OCI-LY3 (cell line): ENCODE measurements around the gene SDK1.

Source experiments
- H2AFZ ChIP-seq: fragments of 200-600, 300-600 bp; shearing (Covaris generic); 2 replicates; pipeline ENCODE4 v1.6.0; 2014; ENCODE audit warnings: antibody characterized with exemption, low read depth, low read length
- H3K27ac ChIP-seq: fragments of 200-600, 300-600 bp; sonication (generic); 2 replicates; pipeline ENCODE4 v1.5.1; 2014; ENCODE audit warnings: mild to moderate bottlenecking, low read length, moderate library complexity, mixed read lengths
- H3K27me3 ChIP-seq: fragments of 200-600, 300-600 bp; sonication (generic); 2 replicates; pipeline ENCODE4 v1.6.1; 2014; ENCODE audit warnings: low read depth, low read length, mixed read lengths
- H3K36me3 ChIP-seq: fragments of 200-600, 300-600 bp; sonication (generic); replicated peaks from 2 replicates; pipeline ENCODE3; 2014; ENCODE audit warnings: low read depth, low read length, mixed read lengths
- H3K4me1 ChIP-seq: fragments of 300-600, 200-600 bp; sonication (generic); 2 replicates; pipeline ENCODE4 v1.6.1; 2014; ENCODE audit warnings: low read length, mixed read lengths
- H3K4me2 ChIP-seq: fragments of 200-600, 300-600 bp; sonication (generic); 2 replicates; pipeline ENCODE4 v1.6.1; 2014; ENCODE audit warnings: low read length, mixed read lengths
- H3K4me3 ChIP-seq: fragments of 300-600, 200-600 bp; sonication (generic); 2 replicates; pipeline ENCODE4 v1.5.1; 2014; ENCODE audit warnings: antibody characterized with exemption, mild to moderate bottlenecking, low read length, moderate library complexity
- H3K79me2 ChIP-seq: fragments of 300-600, 200-600 bp; shearing (Covaris generic); 2 replicates; pipeline ENCODE4 v1.6.1; 2014; ENCODE audit warnings: mild to moderate bottlenecking, low read length, mixed read lengths
- H3K9ac ChIP-seq: fragments of 300-600, 200-600 bp; shearing (Covaris generic); 2 replicates; pipeline ENCODE4 v1.6.0; 2014; ENCODE audit warnings: mild to moderate bottlenecking, low read length, moderate library complexity
- H3K9me3 ChIP-seq: fragments of 200-600, 300-600 bp; shearing (Covaris generic); 2 replicates; pipeline ENCODE4 v1.6.1; 2014; ENCODE audit warnings: low read length, mixed read lengths; ENCODE audit not compliant: insufficient read depth
- H4K20me1 ChIP-seq: fragments of 200-600, 300-600 bp; sonication (generic); 2 replicates; pipeline ENCODE4 v1.6.1; 2016; ENCODE audit warnings: low read length, mixed read lengths; ENCODE audit not compliant: insufficient read depth
- EZH2phosphoT487 ChIP-seq: fragments of 200-600 bp; shearing (Covaris generic); IDR thresholded peaks from 2 replicates; pipeline ENCODE4 v1.6.1; 2018; ENCODE audit warnings: antibody characterized with exemption, mixed run types, low read depth
- TF ChIP-seq, protein P1 (sequence below): fragments of 200-600, 300-600 bp; sonication (generic); IDR thresholded peaks from 2 replicates; pipeline ENCODE4 v1.5.1; 2014; ENCODE audit warnings: antibody characterized with exemption, low read length, low read depth

SDK1 gene

DNA sequence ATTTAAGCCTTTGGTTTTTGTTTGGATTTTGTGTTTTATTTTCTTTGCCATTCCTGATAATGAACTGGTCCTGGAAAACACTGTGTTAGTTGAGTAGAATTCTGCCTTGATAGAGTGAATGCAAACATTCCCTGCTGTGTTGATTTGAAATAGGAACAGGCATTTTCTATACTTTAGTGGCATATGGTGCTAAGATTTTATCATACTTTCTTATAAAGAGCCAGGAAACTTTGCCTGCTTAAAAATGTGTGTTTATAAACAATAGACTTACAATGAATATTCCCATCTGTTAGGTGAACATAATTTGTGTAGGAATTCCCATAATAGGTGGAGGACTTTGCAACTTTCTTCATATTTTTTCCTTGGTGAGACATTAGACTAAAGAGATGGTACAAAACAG is 333.3 kb downstream of the SDK1 start:
- H3K79me2 ChIP-seq, result no peaks in the 10 kb centered on the region
- no peaks in the 10 kb centered on the region for H3K4me1 ChIP-seq
- H2AFZ ChIP-seq, result no peak overlapping the region
- no peaks in the 10 kb centered on the region for H3K27me3 ChIP-seq
- H4K20me1 ChIP-seq, result no peaks in the 10 kb centered on the region
- H3K27ac ChIP-seq, result no peak overlapping the region
- H3K4me3 ChIP-seq, result no peak overlapping the region
- H3K9me3 ChIP-seq, result no peaks in the 10 kb centered on the region
- TF ChIP-seq EZH2phosphoT487, result no peak
- TF ChIP-seq, protein P1, sequence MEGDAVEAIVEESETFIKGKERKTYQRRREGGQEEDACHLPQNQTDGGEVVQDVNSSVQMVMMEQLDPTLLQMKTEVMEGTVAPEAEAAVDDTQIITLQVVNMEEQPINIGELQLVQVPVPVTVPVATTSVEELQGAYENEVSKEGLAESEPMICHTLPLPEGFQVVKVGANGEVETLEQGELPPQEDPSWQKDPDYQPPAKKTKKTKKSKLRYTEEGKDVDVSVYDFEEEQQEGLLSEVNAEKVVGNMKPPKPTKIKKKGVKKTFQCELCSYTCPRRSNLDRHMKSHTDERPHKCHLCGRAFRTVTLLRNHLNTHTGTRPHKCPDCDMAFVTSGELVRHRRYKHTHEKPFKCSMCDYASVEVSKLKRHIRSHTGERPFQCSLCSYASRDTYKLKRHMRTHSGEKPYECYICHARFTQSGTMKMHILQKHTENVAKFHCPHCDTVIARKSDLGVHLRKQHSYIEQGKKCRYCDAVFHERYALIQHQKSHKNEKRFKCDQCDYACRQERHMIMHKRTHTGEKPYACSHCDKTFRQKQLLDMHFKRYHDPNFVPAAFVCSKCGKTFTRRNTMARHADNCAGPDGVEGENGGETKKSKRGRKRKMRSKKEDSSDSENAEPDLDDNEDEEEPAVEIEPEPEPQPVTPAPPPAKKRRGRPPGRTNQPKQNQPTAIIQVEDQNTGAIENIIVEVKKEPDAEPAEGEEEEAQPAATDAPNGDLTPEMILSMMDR, result no peak
- H3K9ac ChIP-seq, result no peak overlapping the region
- H3K4me2 ChIP-seq, result no peak overlapping the region
- no peaks in the 10 kb centered on the region for H3K36me3 ChIP-seq

DNA sequence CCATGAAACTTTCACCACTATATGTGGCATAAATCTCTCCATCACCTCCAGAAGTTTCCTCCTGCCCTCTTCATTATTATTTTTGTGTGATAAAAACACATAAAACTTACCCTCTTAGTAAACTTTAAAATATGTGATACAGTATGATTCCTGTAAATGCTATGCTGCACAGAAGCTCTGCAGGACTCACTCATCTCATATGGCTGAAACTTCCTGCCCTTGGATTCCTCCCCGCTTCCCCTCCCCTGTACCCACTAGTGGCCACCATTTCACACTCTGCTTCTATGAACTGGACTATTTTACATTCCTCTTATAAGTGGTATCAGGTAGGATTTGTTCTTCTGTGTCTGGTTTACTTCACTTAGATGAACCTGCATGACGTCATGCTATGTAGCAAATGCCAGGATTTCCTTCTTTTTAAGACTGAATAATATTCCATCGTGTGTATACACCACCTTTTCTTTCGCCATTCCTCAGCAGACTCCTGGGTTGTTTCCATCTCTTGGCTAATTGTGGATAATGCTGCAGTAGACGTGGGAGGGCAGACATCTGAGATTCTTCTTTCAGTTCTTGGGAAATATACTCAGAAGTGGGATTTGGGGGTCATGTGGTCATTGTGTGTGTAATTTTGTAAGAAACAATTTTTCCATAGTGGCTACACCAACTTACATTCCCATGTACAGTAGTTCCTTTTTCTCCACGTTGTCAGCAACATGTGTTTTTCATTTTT is 335.2 kb downstream of the SDK1 start:
- TF ChIP-seq, protein P1, result no peak
- TF ChIP-seq EZH2phosphoT487, result no peak
- H3K79me2 ChIP-seq, result no peaks in the 10 kb centered on the region

DNA sequence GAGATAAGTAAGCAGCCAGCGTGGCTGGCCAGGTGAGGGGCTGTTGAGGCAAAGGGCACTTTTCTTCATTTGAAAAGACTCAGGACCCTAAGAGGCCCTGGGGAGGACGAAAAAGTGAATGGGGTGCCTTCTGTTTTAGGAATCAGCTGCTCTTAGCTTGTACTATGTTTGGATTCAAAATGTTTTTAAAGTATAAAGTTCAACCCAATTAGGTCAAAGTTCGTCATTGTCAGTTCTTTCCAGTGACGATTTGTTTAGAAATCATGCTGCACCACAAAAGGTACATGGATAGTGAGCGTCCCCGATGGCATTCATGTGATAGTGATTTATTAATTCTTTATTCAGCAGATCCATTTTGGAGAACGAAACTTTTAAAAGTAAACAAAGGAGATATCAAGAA is 338.2 kb downstream of the SDK1 start:
- no peaks in the 10 kb centered on the region for H3K36me3 ChIP-seq
- H3K4me1 ChIP-seq, result no peaks in the 10 kb centered on the region
- H3K79me2 ChIP-seq, result no peaks in the 10 kb centered on the region
- no peak overlapping the region for H2AFZ ChIP-seq
- H3K27me3 ChIP-seq, result no peaks in the 10 kb centered on the region
- no peak overlapping the region for H3K4me3 ChIP-seq
- no peaks in the 10 kb centered on the region for H4K20me1 ChIP-seq
- TF ChIP-seq EZH2phosphoT487, result no peak
- TF ChIP-seq, protein P1, result no peak
- no peaks in the 10 kb centered on the region for H3K9me3 ChIP-seq
- no peak overlapping the region for H3K27ac ChIP-seq
- no peak overlapping the region for H3K4me2 ChIP-seq
- no peak overlapping the region for H3K9ac ChIP-seq

More for the DNA sequence above, 335.2 kb downstream of the SDK1 start:
- Histone ChIP-seq H3K4me1 (no peaks in the 10 kb centered on the region), H2AFZ (no peak overlapping the region), H3K9ac (no peak overlapping the region), H3K4me3 (no peak overlapping the region), H3K27me3 (no peaks in the 10 kb centered on the region), H4K20me1 (no peaks in the 10 kb centered on the region), H3K27ac (no peak overlapping the region), H3K4me2 (no peak overlapping the region), H3K9me3 (no peaks in the 10 kb centered on the region), H3K36me3 (no peaks in the 10 kb centered on the region)

DNA sequence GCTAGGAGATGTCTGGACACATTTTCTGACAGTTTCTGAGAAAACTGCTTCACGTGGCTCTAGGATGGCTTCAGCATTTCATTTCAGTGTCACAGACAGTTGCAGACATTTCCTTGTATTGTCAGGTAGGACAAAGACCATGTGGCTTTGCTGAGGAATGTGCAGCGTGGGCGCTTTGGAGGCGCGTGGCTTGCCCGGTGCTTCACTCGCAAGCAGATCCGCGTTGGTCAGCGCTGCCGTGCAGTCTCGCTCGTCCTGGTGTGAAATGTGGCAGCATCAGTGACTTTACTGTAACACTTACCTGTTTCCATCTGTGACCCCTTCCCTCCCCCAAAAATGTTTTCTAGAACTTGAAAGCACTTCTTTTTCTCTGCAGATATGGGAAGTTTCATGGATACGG is 340.5 kb downstream of the SDK1 start:
- Histone ChIP-seq H2AFZ (no peak overlapping the region), H3K9ac (no peak overlapping the region), H3K27ac (no peak overlapping the region), H3K79me2 (no peaks in the 10 kb centered on the region), H3K4me3 (no peak overlapping the region), H3K27me3 (no peaks in the 10 kb centered on the region), H3K36me3 (no peaks in the 10 kb centered on the region), H3K4me2 (no peak overlapping the region), H3K4me1 (no peaks in the 10 kb centered on the region), H4K20me1 (no peaks in the 10 kb centered on the region), H3K9me3 (no peaks in the 10 kb centered on the region)
- no peak for TF ChIP-seq EZH2phosphoT487
- TF ChIP-seq, protein P1, result no peak
